ENCODE results near the gene MYL9. TPM values are rescaled to one million over a fixed set of nuclear protein-coding genes. Genes with fewer than 3 reads are reported as not detected.

Gene MYL9
- total and polyA plus RNA-seq, 10 of the 15 experiments (the other 5 are each of a cell fraction or from before 2014, with no cell fraction given): 0.28 to 1.7 (median 0.63) TPM; not detected in 3

- TF ChIP-seq BCLAF1 (IDR thresholded peaks at IDR 0.05) (no peak), EP300 (IDR thresholded peaks at IDR 0.05; ENCODE audit: borderline replicate concordance in 1 of 2, control insufficient read depth in 1 of 2, low read depth in 2 of 2, low read length in 2 of 2) (no peak), CEBPB (IDR thresholded peaks at IDR 0.05; ENCODE audit: borderline replicate concordance in 1 of 2, low read depth in 2 of 2, low read length in 2 of 2) (no peak), IRF5 (IDR thresholded peaks at IDR 0.05; ENCODE audit: borderline replicate concordance) (no peak), ASH2L (IDR thresholded peaks at IDR 0.05; ENCODE audit: borderline replicate concordance, low read depth) (no peak), NFYB (IDR thresholded peaks at IDR 0.05; ENCODE audit: insufficient read depth, low read depth, low read length) (no peak), STAT1 (conservative IDR thresholded peaks at IDR 0.05) (no peak), MTA2 (IDR thresholded peaks at IDR 0.05; ENCODE audit: low read depth) (no peak), POLR2A (IDR thresholded peaks at IDR 0.05; ENCODE audit: low read depth, low read length) (peak; percentile 85), ELK1 (IDR thresholded peaks at IDR 0.05; ENCODE audit: low read depth, low read length) (no peak), GABPA (IDR thresholded peaks at IDR 0.05; ENCODE audit: low read depth) (no peak), PAX5 (IDR thresholded peaks at IDR 0.05; ENCODE audit: borderline replicate concordance, low read depth, low read length) (no peak), CBX3 (IDR thresholded peaks at IDR 0.05; ENCODE audit: borderline replicate concordance, low read depth) (no peak), EZH2 (IDR thresholded peaks at IDR 0.05; ENCODE audit: borderline replicate concordance, control insufficient read depth, low read depth, low read length) (no peak), KLF5 (IDR thresholded peaks at IDR 0.05; ENCODE audit: partially characterized antibody) (no peak), ATF7 (IDR thresholded peaks at IDR 0.05; ENCODE audit: low read depth) (no peak), SUZ12 (IDR thresholded peaks at IDR 0.05; ENCODE audit: unreplicated experiment) (no peak), RBBP5 (conservative IDR thresholded peaks at IDR 0.05) (no peak), KAT2A (conservative IDR thresholded peaks at IDR 0.05; ENCODE audit: control insufficient read depth, low read depth, low read length) (no peak), ZZZ3 (IDR thresholded peaks at IDR 0.05; ENCODE audit: control insufficient read depth, insufficient read length, low read depth) (no peak), CHD2 (IDR thresholded peaks at IDR 0.05; ENCODE audit: borderline replicate concordance, low read depth, low read length) (no peak), CHD1 (IDR thresholded peaks at IDR 0.05; ENCODE audit: low read depth, low read length) (no peak), RAD21 (IDR thresholded peaks at IDR 0.05; ENCODE audit: insufficient read depth, low read depth, low read length) (no peak)
Observed at GRCh38 chr20:36574366-36575135, 33.2 kb downstream of the MYL9 start (continued).

Measured in GM12878 (cell line).